Mucosa of descending colon (tissue), 3 donors: Measurements from ENCODE around the gene UBP1. TPM values are rescaled to one million over a fixed set of nuclear protein-coding genes. Genes with fewer than 3 reads are reported as not detected.
"Not testable (repeated sequence)": the region's sequence is repeated elsewhere in the genome, so short reads cannot be mapped to it uniquely, and the experiment has no call there.

Experiments
- ATAC-seq: fragments of 200-7000 bp; cut with Tn5 transposase; one replicate; pipeline ENCODE4 v1.9.1; 2020; ENCODE audit warnings: mild to moderate bottlenecking, moderate library complexity
- DNase-seq, 3 donors: peaks; one replicate each; pipeline ENCODE4 v3.0.0-alpha.2; 2020
- H3K36me3 ChIP-seq: fragments of 200-600 bp; one replicate; pipeline ENCODE4 v1.8.0; 2021; ENCODE audit warnings: low read depth, mild to moderate bottlenecking
- H3K4me1 ChIP-seq: fragments of 200-600 bp; one replicate; pipeline ENCODE4 v1.8.0; 2021; ENCODE audit warnings: low read depth, mild to moderate bottlenecking
- H3K4me3 ChIP-seq: fragments of 200-600 bp; one replicate; pipeline ENCODE4 v1.8.0; 2021; ENCODE audit warnings: mild to moderate bottlenecking
- H3K9me3 ChIP-seq: fragments of 200-600 bp; one replicate; pipeline ENCODE4 v1.8.0; 2021; ENCODE audit warnings: mild to moderate bottlenecking
- CTCF ChIP-seq: fragments of 200-600 bp; IDR thresholded peaks from one replicate; pipeline ENCODE4 v1.8.0; 2022; ENCODE audit warnings: antibody characterized with exemption, mild to moderate bottlenecking
- intact Hi-C, 2 donors: fragments of 100-400 bp; cut with DNase I in 1 of 2; cut with micrococcal nuclease in 1 of 2; formaldehyde crosslinking; loops; one replicate each; pipeline versions ENCODE4 v1.11.0 to v1.11.1; 2022; cut with DNase I, micrococcal nuclease
- total RNA-seq, 3 donors: library from RNA; stranded (reverse); fragmentation: NEBNext Ultra II Directional in 2 of 3; extraction: Animal tissue kit (Norgen Biotek cat#: 25700) in 2 of 3; gene quantifications; one replicate each; pipeline versions ENCODE4 v1.2.1 to v1.2.4, GENCODE V29; 2021 to 2023
- donor health status: DM: no; HTN: no; CAD: no; lungs with moderate emphysema.
- donor health status: DM: no; HTN: no; CAD: no.
- donor health status: DM: no; HTN: yes; CAD: no.

Gene UBP1
- total RNA-seq, 3 donors from 2014 or later: 62.1 to 90.9 (median 64.3) TPM

GRCh38 chr3:33425453-33425852 is 14.8 kb downstream of the UBP1 start:
- Histone ChIP-seq H3K4me1 (peaks cover 27% of the 10 kb centered on the region), H3K4me3 (no peak overlapping the region), H3K36me3 (no peaks in the 10 kb centered on the region), H3K9me3 (no peaks in the 10 kb centered on the region)
- DNase-seq (no peak), ATAC-seq (no peak)
- intact Hi-C loops: no loop called here
- TF ChIP-seq CTCF: no peak

GRCh38 chr3:33424606-33425452 is 15.4 kb downstream of the UBP1 start:
- Histone ChIP-seq H3K9me3 (no peaks in the 10 kb centered on the region), H3K36me3 (no peaks in the 10 kb centered on the region), H3K4me3 (no peak overlapping the region), H3K4me1 (peaks cover 27% of the 10 kb centered on the region)
- ATAC-seq: no peak
- no peak for TF ChIP-seq CTCF
- intact Hi-C loops: no loop called here
- no peak for DNase-seq

- Histone ChIP-seq H3K36me3 (no peaks in the 10 kb centered on the region), H3K9me3 (no peaks in the 10 kb centered on the region), H3K4me1 (no peaks in the 10 kb centered on the region), H3K4me3 (no peak overlapping the region)
- TF ChIP-seq CTCF: no peak
- intact Hi-C loops: no loop called here
- DNase-seq (no peak), ATAC-seq (no peak)
Measured at GRCh38 chr3:33420966-33421365, 19.2 kb downstream of the UBP1 start.

- intact Hi-C loops: no loop called here
- ATAC-seq: no peak
- DNase-seq: no peak
- no peaks in the 10 kb centered on the region for H3K9me3 ChIP-seq
- H3K36me3 ChIP-seq: no peaks in the 10 kb centered on the region
- no peak for TF ChIP-seq CTCF
- no peak overlapping the region for H3K4me3 ChIP-seq
- H3K4me1 ChIP-seq: no peaks in the 10 kb centered on the region
Measured at GRCh38 chr3:33419948-33420347, 20.3 kb downstream of the UBP1 start.

- Histone ChIP-seq H3K4me1 (no peaks in the 10 kb centered on the region), H3K9me3 (no peaks in the 10 kb centered on the region), H3K36me3 (no peaks in the 10 kb centered on the region), H3K4me3 (no peak overlapping the region)
- DNase-seq: no peak
- no peak for TF ChIP-seq CTCF
- intact Hi-C loops: no loop called here
- ATAC-seq: no peak
Measured at GRCh38 chr3:33417066-33417673, 23.0 kb downstream of the UBP1 start.

- ATAC-seq, H3K4me3 ChIP-seq, H3K4me1 ChIP-seq, H3K36me3 ChIP-seq, H3K9me3 ChIP-seq, DNase-seq, intact Hi-C loops: not testable (repeated sequence)
Measured at GRCh38 chr3:33410816-33411215, 29.4 kb downstream of the UBP1 start.
